ENCODE measurements around the gene ARHGAP18.

The ARHGAP18 gene

GRCh38 chr6:129651291-129651691 lies 58.7 kb downstream of the ARHGAP18 start:
- no peak overlapping the region for H3K4me3 ChIP-seq (replicated peaks in 1 of 2; ENCODE audit: low read depth in 2 of 2, low read length in 2 of 2)
- DNase-seq (ENCODE audit: low read depth in 2 of 2) = no peak
- no peak for TF ChIP-seq CTCF (IDR thresholded peaks at IDR 0.05; ENCODE audit: low read depth, low read length)

- TF ChIP-seq CTCF (IDR thresholded peaks at IDR 0.05; ENCODE audit: low read depth, low read length) = no peak
- DNase-seq (ENCODE audit: low read depth in 2 of 2) = no peak
These were observed 61.0 kb downstream of the ARHGAP18 start for GRCh38 chr6:129648819-129649491.

GRCh38 chr6:129647044-129647443 lies 62.9 kb downstream of the ARHGAP18 start:
- TF ChIP-seq CTCF (IDR thresholded peaks at IDR 0.05; ENCODE audit: low read depth, low read length) = no peak
- no peak for DNase-seq (ENCODE audit: low read depth in 2 of 2)
- H3K4me3 ChIP-seq (replicated peaks in 1 of 2; ENCODE audit: low read depth in 2 of 2, low read length in 2 of 2) = no peak overlapping the region

More at GRCh38 chr6:129648819-129649491, 61.0 kb downstream of the ARHGAP18 start:
- H3K4me3 ChIP-seq (replicated peaks in 1 of 2; ENCODE audit: low read depth in 2 of 2, low read length in 2 of 2) = no peak overlapping the region

GRCh38 chr6:129646642-129647041 lies 63.3 kb downstream of the ARHGAP18 start:
- TF ChIP-seq CTCF (IDR thresholded peaks at IDR 0.05; ENCODE audit: low read depth, low read length) = no peak
- peak; percentile 45 to 47 for DNase-seq (ENCODE audit: low read depth in 2 of 2)
- no peak overlapping the region for H3K4me3 ChIP-seq (replicated peaks in 1 of 2; ENCODE audit: low read depth in 2 of 2, low read length in 2 of 2)

GRCh38 chr6:129645830-129646579 lies 64.0 kb downstream of the ARHGAP18 start:
- no peak for TF ChIP-seq CTCF (IDR thresholded peaks at IDR 0.05; ENCODE audit: low read depth, low read length)
- peak in 1 of 2 donors; percentile 30 for DNase-seq (ENCODE audit: low read depth in 2 of 2)
- H3K4me3 ChIP-seq (replicated peaks in 1 of 2; ENCODE audit: low read depth in 2 of 2, low read length in 2 of 2) = no peak overlapping the region

GRCh38 chr6:129645106-129645829 lies 64.7 kb downstream of the ARHGAP18 start:
- no peak overlapping the region for H3K4me3 ChIP-seq (replicated peaks in 1 of 2; ENCODE audit: low read depth in 2 of 2, low read length in 2 of 2)
- peak; percentile 37 to 54 for DNase-seq (ENCODE audit: low read depth in 2 of 2)
- no peak for TF ChIP-seq CTCF (IDR thresholded peaks at IDR 0.05; ENCODE audit: low read depth, low read length)
